GM10266 (cell line): ENCODE measurements around the gene SLC39A12.
A peak's percentile ranks its signal among the peaks of the same experiment; 100 is the strongest.

Experiments used
- DNase-seq: peaks from one replicate; pipeline ENCODE4 v3.0.0; 2012; ENCODE audit errors: extremely low spot score
- TF ChIP-seq, protein P1 (sequence below): IDR thresholded peaks from 2 replicates; pipeline ENCODE4 v1.5.1; 2012; ENCODE audit warnings: mild to moderate bottlenecking, low read depth; ENCODE audit not compliant: control insufficient read depth, insufficient read depth; ENCODE audit errors: missing control alignments

Gene SLC39A12

GRCh38 chr10:17951868-17952371 lies at the start of gene SLC39A12:
TSS of gene SLC39A12 (plus strand) at chr10:17951918. CDS start at chr10:17953277, 1,359 bp downstream.
- TF ChIP-seq, protein P1, sequence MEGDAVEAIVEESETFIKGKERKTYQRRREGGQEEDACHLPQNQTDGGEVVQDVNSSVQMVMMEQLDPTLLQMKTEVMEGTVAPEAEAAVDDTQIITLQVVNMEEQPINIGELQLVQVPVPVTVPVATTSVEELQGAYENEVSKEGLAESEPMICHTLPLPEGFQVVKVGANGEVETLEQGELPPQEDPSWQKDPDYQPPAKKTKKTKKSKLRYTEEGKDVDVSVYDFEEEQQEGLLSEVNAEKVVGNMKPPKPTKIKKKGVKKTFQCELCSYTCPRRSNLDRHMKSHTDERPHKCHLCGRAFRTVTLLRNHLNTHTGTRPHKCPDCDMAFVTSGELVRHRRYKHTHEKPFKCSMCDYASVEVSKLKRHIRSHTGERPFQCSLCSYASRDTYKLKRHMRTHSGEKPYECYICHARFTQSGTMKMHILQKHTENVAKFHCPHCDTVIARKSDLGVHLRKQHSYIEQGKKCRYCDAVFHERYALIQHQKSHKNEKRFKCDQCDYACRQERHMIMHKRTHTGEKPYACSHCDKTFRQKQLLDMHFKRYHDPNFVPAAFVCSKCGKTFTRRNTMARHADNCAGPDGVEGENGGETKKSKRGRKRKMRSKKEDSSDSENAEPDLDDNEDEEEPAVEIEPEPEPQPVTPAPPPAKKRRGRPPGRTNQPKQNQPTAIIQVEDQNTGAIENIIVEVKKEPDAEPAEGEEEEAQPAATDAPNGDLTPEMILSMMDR = no peak
- no peak for DNase-seq

DNA sequence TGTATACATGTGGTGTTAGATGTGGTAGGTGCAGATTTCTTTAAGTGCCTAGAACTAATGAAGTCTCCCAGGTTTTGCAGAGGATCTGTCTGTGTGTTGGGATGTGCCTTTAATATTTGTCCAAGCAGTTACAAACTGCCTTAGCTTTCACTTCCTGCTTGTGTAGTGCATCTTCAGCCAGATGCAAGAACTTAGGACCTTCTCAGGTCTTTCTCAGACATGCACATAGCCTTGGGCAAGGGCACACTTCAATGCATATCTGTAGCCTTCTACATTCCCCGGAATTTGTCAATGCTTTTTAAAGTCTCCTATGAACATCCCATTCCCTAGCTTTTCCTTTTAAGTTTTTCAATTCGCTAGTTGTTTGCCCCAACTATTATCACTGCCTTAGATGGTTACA lies 47.2 kb upstream of the SLC39A12 start:
- no peak for DNase-seq
- TF ChIP-seq, protein P1 = no peak

DNA sequence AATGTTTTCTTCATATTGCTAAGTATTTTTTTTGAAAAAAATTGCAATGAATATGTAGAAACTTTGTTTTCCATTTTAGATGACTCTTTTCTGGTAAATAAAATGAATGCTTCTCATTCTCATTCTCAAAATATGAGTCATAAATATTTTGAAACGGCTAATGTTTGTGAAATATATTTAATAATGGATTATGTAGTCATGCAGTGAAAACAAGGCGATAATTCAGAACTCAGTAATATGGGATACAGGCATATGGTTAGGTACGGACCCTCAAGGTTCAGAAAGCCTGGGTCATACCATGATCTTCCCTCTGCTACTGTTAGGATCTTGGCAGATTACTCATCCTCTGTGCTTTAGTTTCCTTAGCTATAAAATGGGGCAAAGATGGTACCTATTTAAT lies 46.2 kb upstream of the SLC39A12 start:
- TF ChIP-seq, protein P1 = no peak
- DNase-seq = no peak

- no peak for DNase-seq
- TF ChIP-seq, protein P1 = no peak
Measured at GRCh38 chr10:17906002-17906401, 45.7 kb upstream of the SLC39A12 start.

GRCh38 chr10:17907641-17908040 lies 44.1 kb upstream of the SLC39A12 start:
- TF ChIP-seq, protein P1 = no peak
- no peak for DNase-seq

GRCh38 chr10:17910125-17910789 lies 41.5 kb upstream of the SLC39A12 start:
- peak; percentile 23 for DNase-seq
- TF ChIP-seq, protein P1 = peak; percentile 56

- TF ChIP-seq, protein P1 = no peak
- no peak for DNase-seq
Measured at GRCh38 chr10:17912754-17913153, 39.0 kb upstream of the SLC39A12 start.
